MCF 10A (cell line): ENCODE data around the gene NADK2. TPM values are rescaled to one million over a fixed set of nuclear protein-coding genes. Genes with fewer than 3 reads are reported as not detected.
A peak's percentile ranks its signal among the peaks of the same experiment; 100 is the strongest.
"Not testable (repeated sequence)": the region's sequence is repeated elsewhere in the genome, so short reads cannot be mapped to it uniquely, and the experiment has no call there.

Experiments
- BruUV-seq: library from RNA; stranded (reverse); fragments of 400-500 nt; replicated peaks from 2 replicates; lab custom pipeline; 2021; lab: Mats Ljungman, UMichigan
- CTCF ChIA-PET: fragments of 300-600 bp; sonication (Branson Sonifier 250); formaldehyde crosslinking; extraction: SDS; loops from one replicate; lab custom pipeline; 2021; ENCODE audit warnings: antibody characterized with exemption, inconsistent platforms; lab: Yijun Ruan, JAX
- POLR2A ChIA-PET: fragments of 300-600, 350-650 bp; sonication (Branson Sonifier 250); formaldehyde crosslinking; extraction: SDS; loops from one replicate; lab custom pipeline; 2020; ENCODE audit warnings: antibody characterized with exemption, inconsistent platforms; lab: Yijun Ruan, JAX
- DNase-seq: peaks from one replicate; pipeline ENCODE4 v3.0.0-alpha.2; 2018; ENCODE audit not compliant: unreplicated experiment
- H3K27ac Mint-ChIP-seq: one replicate; pipeline ENCODE4 v1.8.0; 2022; ENCODE audit warnings: mild to moderate bottlenecking, low read depth, mixed read lengths; ENCODE audit not compliant: unreplicated experiment
- H3K27me3 Mint-ChIP-seq: one replicate; pipeline ENCODE4 v1.8.0; 2022; ENCODE audit warnings: mixed read lengths; ENCODE audit not compliant: insufficient read depth, unreplicated experiment
- H3K36me3 Mint-ChIP-seq: one replicate; pipeline ENCODE4 v1.8.0; 2022; ENCODE audit warnings: mild to moderate bottlenecking, moderate library complexity, mixed read lengths; ENCODE audit not compliant: insufficient read depth, unreplicated experiment
- H3K4me1 Mint-ChIP-seq: one replicate; pipeline ENCODE4 v1.8.0; 2022; ENCODE audit warnings: mixed read lengths; ENCODE audit not compliant: insufficient read depth, unreplicated experiment
- H3K4me3 Mint-ChIP-seq: one replicate; pipeline ENCODE4 v1.8.0; 2022; ENCODE audit warnings: mild to moderate bottlenecking, moderate library complexity, mixed read lengths; ENCODE audit not compliant: unreplicated experiment
- H3K9me3 Mint-ChIP-seq: one replicate; pipeline ENCODE4 v1.8.0; 2022; ENCODE audit warnings: mixed read lengths; ENCODE audit not compliant: unreplicated experiment
- intact Hi-C: fragments of 100-400 bp; cut with micrococcal nuclease; formaldehyde crosslinking; loops from 2 replicates; pipeline ENCODE4 v1.14.1; 2022
- total RNA-seq: library from RNA; stranded (reverse); gene quantifications from 2 replicates; pipeline ENCODE4 v1.2.3, GENCODE V29; 2022
- TF ChIP-seq, protein P1 (sequence below): fragments of 200-600 bp; IDR thresholded peaks from one replicate; pipeline ENCODE4 v1.8.0; 2022; ENCODE audit warnings: antibody characterized with exemption, mild to moderate bottlenecking; ENCODE audit not compliant: unreplicated experiment

The NADK2 gene
- total RNA-seq, 1 experiment from 2014 or later: 37.1 TPM

DNA sequence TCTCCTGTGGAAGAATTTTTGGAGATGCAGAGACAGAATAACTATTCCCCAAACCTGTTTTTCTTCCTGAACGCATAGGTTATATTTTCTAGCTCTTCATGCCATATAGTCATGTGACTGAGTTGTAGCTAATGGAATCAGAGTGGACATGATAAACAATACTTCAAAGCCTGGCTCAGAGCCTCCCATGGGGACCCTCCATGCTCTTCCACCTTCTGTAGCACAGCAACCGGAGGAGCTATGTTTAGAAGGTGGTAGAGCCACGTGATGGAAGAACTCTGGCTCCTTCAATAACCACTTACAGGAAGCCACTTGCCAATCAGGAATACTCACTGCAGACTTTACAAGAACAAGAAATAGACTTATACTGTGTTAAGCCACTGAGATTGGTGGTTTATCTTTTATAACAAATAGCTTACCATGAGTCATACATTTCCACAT lies 39.2 kb downstream of the NADK2 start:
- intact Hi-C loops: no loop called here
- H3K4me1 Mint-ChIP-seq: peaks cover 6% of the 10 kb centered on the region
- BruUV-seq: no TSS peak
- no peak overlapping the region for H3K4me3 Mint-ChIP-seq
- TF ChIP-seq, protein P1, sequence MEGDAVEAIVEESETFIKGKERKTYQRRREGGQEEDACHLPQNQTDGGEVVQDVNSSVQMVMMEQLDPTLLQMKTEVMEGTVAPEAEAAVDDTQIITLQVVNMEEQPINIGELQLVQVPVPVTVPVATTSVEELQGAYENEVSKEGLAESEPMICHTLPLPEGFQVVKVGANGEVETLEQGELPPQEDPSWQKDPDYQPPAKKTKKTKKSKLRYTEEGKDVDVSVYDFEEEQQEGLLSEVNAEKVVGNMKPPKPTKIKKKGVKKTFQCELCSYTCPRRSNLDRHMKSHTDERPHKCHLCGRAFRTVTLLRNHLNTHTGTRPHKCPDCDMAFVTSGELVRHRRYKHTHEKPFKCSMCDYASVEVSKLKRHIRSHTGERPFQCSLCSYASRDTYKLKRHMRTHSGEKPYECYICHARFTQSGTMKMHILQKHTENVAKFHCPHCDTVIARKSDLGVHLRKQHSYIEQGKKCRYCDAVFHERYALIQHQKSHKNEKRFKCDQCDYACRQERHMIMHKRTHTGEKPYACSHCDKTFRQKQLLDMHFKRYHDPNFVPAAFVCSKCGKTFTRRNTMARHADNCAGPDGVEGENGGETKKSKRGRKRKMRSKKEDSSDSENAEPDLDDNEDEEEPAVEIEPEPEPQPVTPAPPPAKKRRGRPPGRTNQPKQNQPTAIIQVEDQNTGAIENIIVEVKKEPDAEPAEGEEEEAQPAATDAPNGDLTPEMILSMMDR: no peak
- CTCF ChIA-PET: interaction anchor here (0.7 to 3.3 kb wide), 3 partner anchors 24 to 195 kb away, joined by 3 to 10 read pairs (median 3); no protein-coding TSS in a partner anchor
- H3K27ac Mint-ChIP-seq: no peak overlapping the region
- no peaks in the 10 kb centered on the region for H3K9me3 Mint-ChIP-seq
- no peaks in the 10 kb centered on the region for H3K27me3 Mint-ChIP-seq
- POLR2A ChIA-PET: interaction anchor here (0.6 kb wide), 1 partner anchor 1292 kb away, joined by 4 read pairs; no protein-coding TSS in a partner anchor
- H3K36me3 Mint-ChIP-seq: peaks cover 29% of the 10 kb centered on the region
- peak; percentile 3 for DNase-seq

DNA sequence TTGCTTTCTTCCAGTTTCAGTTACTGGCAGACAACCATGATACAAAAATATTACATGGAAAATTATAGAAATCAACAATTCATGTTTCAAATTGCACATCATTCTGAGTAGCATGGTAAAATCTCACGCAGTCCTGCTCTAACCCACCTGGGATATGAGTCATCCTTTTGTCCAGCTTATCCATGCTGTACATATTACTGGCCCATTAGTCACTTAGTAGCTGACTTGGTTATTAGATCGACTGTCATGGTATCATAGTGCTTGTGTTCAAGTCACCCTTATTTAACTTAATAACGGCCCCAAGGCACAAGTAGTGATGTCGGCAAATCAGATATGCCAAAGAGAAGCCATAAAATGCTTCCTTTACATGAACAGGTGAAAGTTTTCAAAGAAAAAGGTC lies 41.2 kb downstream of the NADK2 start:
- peaks cover 6% of the 10 kb centered on the region for H3K4me1 Mint-ChIP-seq
- H3K27me3 Mint-ChIP-seq: no peaks in the 10 kb centered on the region
- no peaks in the 10 kb centered on the region for H3K9me3 Mint-ChIP-seq
- ChIA-PET CTCF (interaction anchor here (1.0 to 1.6 kb wide), 3 partner anchors 19 to 65 kb away, joined by 3 to 4 read pairs (median 4); no protein-coding TSS in a partner anchor), POLR2A (no interaction called here)
- TF ChIP-seq, protein P1: no peak
- BruUV-seq: no TSS peak
- no peak overlapping the region for H3K4me3 Mint-ChIP-seq
- no peak overlapping the region for H3K27ac Mint-ChIP-seq
- DNase-seq: peak; percentile 66
- intact Hi-C loops: no loop called here
- H3K36me3 Mint-ChIP-seq: peaks cover 38% of the 10 kb centered on the region

DNA sequence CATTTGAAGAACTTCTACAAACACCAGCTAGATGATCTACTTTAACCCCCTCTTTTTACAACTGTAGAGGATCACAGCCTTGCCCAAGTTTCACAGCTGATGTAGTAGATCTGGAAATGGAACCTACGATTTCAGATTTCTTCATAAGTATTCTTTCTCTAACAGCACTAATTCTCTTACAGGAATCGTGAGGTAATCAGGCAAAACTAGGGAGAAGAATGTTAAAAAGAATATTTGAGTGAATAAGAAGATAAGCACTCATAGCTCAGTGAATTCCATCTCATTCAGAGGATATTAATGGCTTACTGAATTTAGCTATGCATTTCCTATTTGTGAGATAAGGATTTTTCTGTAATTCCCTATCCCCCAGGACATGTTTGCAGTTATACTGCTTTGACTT lies 42.1 kb downstream of the NADK2 start:
- H3K4me1 Mint-ChIP-seq: peaks cover 6% of the 10 kb centered on the region
- H3K27ac Mint-ChIP-seq: no peak overlapping the region
- DNase-seq: no peak
- H3K9me3 Mint-ChIP-seq: no peaks in the 10 kb centered on the region
- TF ChIP-seq, protein P1: no peak
- no peaks in the 10 kb centered on the region for H3K27me3 Mint-ChIP-seq
- CTCF ChIA-PET: interaction anchor here (0.5 to 2.3 kb wide), 4 partner anchors 20 to 42 kb away, joined by 3 to 15 read pairs (median 4); partner anchors contain the start of gene NADK2
- H3K4me3 Mint-ChIP-seq: no peak overlapping the region
- BruUV-seq: no TSS peak
- H3K36me3 Mint-ChIP-seq: peaks cover 45% of the 10 kb centered on the region
- POLR2A ChIA-PET: no interaction called here
- intact Hi-C loops: no loop called here

DNA sequence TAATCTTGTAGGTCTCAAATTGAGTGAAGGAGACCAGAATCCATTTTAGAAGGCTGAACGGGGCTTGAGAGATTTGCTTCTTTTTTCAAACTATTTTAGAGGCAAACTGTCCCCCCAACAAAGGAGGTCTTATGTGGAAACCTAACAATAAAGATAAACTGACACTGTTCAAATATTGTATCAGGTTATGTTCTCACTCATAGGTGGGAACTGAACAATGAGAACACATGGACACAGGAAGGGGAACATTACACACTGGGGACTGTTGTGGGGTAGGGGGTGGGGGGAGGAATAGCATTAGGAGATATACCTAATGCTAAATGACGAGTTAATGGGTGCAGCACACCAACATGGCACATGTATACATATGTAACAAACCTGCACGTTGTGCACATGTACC lies 42.9 kb downstream of the NADK2 start:
- POLR2A ChIA-PET, DNase-seq, H3K4me1 Mint-ChIP-seq, H3K27ac Mint-ChIP-seq, H3K27me3 Mint-ChIP-seq, H3K4me3 Mint-ChIP-seq, intact Hi-C loops, H3K9me3 Mint-ChIP-seq, BruUV-seq: not testable (repeated sequence)
- CTCF ChIA-PET: interaction anchor here (0.6 to 2.3 kb wide), 3 partner anchors 21 to 113 kb away, joined by 4 to 15 read pairs (median 5); partner anchors contain the start of gene NADK2
- peaks cover 47% of the 10 kb centered on the region for H3K36me3 Mint-ChIP-seq
